Colonic mucosa (tissue), 4 donors: Measurements from ENCODE around the gene C1R. TPM values are rescaled to one million over a fixed set of nuclear protein-coding genes. Genes with fewer than 3 reads are reported as not detected.

Experiments used
- DNase-seq: peaks from one replicate; pipeline ENCODE4 v3.0.0-alpha.2; 2020
- H3K27ac ChIP-seq: fragments of 200-600 bp; one replicate; pipeline ENCODE4 v1.8.0; 2021
- H3K27me3 ChIP-seq: fragments of 200-600 bp; one replicate; pipeline ENCODE4 v1.8.0; 2021
- H3K36me3 ChIP-seq: fragments of 200-600 bp; one replicate; pipeline ENCODE4 v1.8.0; 2021
- H3K4me1 ChIP-seq: fragments of 200-600 bp; one replicate; pipeline ENCODE4 v1.8.0; 2021; ENCODE audit warnings: mild to moderate bottlenecking
- H3K4me3 ChIP-seq: fragments of 200-600 bp; one replicate; pipeline ENCODE4 v1.8.0; 2021
- H3K9ac ChIP-seq, 2 donors: one replicate each; pipeline ENCODE4 v1.7.0; 2013; ENCODE audit warnings: control low read depth in 2 of 2, low read depth in 2 of 2, low read length in 2 of 2
- H3K9me3 ChIP-seq: fragments of 200-600 bp; one replicate; pipeline ENCODE4 v1.8.0; 2021
- CTCF ChIP-seq: fragments of 200-600 bp; IDR thresholded peaks from one replicate; pipeline ENCODE4 v1.8.0; 2022; ENCODE audit warnings: antibody characterized with exemption, mild to moderate bottlenecking
- intact Hi-C: fragments of 100-400 bp; cut with DNase I; formaldehyde crosslinking; loops from one replicate; pipeline ENCODE4 v1.14.1; 2022
- total RNA-seq, 2 donors: library from RNA; stranded (reverse); fragmentation: NEBNext Ultra II Directional in 1 of 2; extraction: Animal tissue kit (Norgen Biotek cat#: 25700) in 1 of 2; gene quantifications; one replicate each; pipeline ENCODE4 v1.2.1, GENCODE V29; 2021
- donor health status: healthy.
- donor health status: DM: no; HTN: no; CAD: no.
- donor health status: DM: no; HTN: no; CAD: no.

C1R gene
- total RNA-seq, 2 donors from 2014 or later: 40.1 to 104 TPM

DNA sequence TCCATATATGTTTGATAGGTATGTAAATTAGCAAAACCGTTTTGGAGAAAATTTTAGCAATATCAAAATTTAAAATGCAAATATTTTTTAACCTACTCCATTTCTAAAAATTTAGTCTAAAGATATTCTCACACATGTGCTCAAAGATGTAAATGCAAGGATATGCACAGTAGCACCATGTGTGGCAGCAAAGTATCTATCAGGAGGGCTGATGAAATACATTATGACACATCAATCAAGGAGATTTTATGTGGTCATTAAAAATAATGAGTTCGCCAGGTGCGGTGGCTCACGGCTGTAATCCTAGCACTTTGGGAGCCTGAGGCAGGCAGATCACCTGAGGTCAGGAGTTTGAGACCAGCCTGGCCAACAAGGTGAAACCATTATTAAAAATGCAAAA, 8.0 kb upstream of the C1R start:
- no peak overlapping the region for H3K27ac ChIP-seq
- H3K4me1 ChIP-seq: no peaks in the 10 kb centered on the region
- DNase-seq: no peak
- H3K9me3 ChIP-seq: no peaks in the 10 kb centered on the region
- H3K4me3 ChIP-seq: no peak overlapping the region
- H3K9ac ChIP-seq: no peak overlapping the region
- TF ChIP-seq CTCF: no peak
- H3K27me3 ChIP-seq: no peaks in the 10 kb centered on the region
- intact Hi-C loops: no loop called here
- H3K36me3 ChIP-seq: peaks cover 3% of the 10 kb centered on the region

GRCh38 chr12:7099290-7099996, 7.2 kb upstream of the C1R start:
- Histone ChIP-seq H3K4me1 (no peaks in the 10 kb centered on the region), H3K9ac (no peak overlapping the region), H3K9me3 (no peaks in the 10 kb centered on the region), H3K36me3 (no peaks in the 10 kb centered on the region), H3K27me3 (no peaks in the 10 kb centered on the region), H3K4me3 (no peak overlapping the region), H3K27ac (no peak overlapping the region)
- intact Hi-C loops: no loop called here
- TF ChIP-seq CTCF: no peak
- no peak for DNase-seq

DNA sequence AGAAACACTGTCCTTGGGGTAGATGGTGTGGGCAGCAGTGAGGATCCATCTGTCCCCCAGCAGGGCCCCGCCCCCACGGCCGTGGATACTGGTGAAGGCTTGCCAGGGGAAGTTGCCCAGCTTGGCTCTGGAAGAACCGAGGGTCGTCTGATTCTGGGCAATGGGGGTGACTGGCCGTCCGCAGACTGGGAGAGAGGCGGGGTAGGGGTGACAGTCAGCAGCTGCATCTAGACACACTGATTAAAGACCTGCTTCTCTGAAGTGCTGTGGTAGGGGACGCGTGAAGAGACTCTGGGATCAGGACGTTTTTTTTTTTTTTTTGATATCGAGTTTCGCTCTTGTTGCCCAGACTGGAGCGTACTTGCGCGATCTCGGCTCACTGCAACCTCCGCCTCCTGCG, 4.7 kb upstream of the C1R start:
- no peak for TF ChIP-seq CTCF
- intact Hi-C loops: no loop called here
- H3K9me3 ChIP-seq: no peaks in the 10 kb centered on the region
- no peak overlapping the region for H3K4me3 ChIP-seq
- no peaks in the 10 kb centered on the region for H3K27me3 ChIP-seq
- H3K9ac ChIP-seq: no peak overlapping the region
- DNase-seq: no peak
- H3K4me1 ChIP-seq: no peaks in the 10 kb centered on the region
- no peak overlapping the region for H3K27ac ChIP-seq
- H3K36me3 ChIP-seq: no peaks in the 10 kb centered on the region

DNA sequence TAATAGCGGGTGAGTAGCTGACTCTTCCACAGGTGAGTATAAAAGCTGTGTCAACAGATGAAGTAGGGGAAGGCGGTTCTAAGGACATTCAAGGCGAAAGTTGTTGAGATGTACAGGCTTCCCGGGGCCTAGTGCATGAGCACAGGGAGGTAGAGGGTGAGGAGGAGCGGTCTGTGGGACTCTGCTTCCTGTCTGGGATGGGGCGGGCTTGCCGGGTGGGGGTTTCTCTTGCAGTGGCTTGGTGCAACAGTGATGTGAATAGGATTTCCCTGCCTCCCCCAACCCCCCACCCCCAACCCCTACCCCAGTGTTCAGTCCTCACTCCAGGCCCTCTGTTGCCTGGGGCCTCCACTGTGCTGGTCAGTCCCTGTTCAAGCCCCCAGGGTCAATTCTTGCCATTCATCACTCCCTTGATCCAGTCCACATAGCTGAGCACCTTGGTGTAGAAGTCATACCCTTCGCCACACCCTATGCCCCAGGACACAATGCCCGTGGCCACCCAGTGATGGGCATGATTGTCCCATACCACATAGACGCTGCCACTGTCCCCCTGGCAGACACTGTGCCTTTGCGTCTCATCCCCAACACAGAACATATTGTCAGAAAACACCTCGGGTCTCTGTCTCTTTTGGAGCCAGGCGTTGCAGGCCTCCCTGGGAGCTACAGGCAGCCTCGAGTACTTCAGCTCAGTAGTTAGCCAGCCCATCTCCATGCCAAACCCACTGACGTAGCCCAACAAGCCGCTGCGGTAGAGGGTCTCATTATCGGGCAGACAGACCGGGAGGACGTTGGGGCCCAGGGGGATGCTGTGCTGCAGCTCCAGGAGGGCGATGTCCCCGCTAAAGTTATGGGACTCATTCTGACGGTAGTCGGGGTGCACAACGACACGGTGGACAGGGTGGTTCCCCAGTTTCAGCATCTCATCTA, 4.0 kb upstream of the C1R start:
- H3K9me3 ChIP-seq: no peaks in the 10 kb centered on the region
- intact Hi-C loops: no loop called here
- DNase-seq: no peak
- H3K27me3 ChIP-seq: no peaks in the 10 kb centered on the region
- no peak overlapping the region for H3K4me3 ChIP-seq
- no peak overlapping the region for H3K27ac ChIP-seq
- no peaks in the 10 kb centered on the region for H3K4me1 ChIP-seq
- H3K36me3 ChIP-seq: no peaks in the 10 kb centered on the region
- TF ChIP-seq CTCF: no peak
- no peak overlapping the region for H3K9ac ChIP-seq

DNA sequence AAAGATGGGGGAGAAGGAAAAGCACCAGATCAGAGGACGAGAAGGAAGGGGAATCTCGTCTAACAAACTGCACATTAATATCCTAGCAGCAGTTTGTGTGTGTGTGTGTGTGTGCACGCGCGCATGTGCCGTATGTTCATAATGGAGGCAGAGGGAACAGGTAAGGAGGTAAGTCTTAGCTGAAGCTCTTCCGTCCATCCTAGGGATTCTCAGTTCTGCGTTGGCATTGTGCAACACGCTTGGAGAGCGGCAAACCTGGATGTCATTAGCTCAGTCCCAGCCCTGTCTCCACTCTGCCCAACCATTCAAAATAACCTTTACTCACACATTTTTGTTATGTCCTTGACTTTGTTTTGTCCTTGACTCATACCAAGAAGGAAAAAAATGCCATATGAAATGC, 1.6 kb upstream of the C1R start:
- Histone ChIP-seq H3K36me3 (no peaks in the 10 kb centered on the region), H3K27me3 (no peaks in the 10 kb centered on the region), H3K9ac (no peak overlapping the region), H3K27ac (no peak overlapping the region), H3K9me3 (no peaks in the 10 kb centered on the region), H3K4me1 (no peaks in the 10 kb centered on the region), H3K4me3 (no peak overlapping the region)
- intact Hi-C loops: loop anchor here (5.0 kb wide), 1 partner anchor 172 kb away; no protein-coding TSS in a partner anchor
- TF ChIP-seq CTCF: no peak
- DNase-seq: no peak
